GM13977 (cell line): ENCODE measurements around the gene BCAS3.

ENCODE experiments used
- DNase-seq: peaks from one replicate; pipeline ENCODE4 v3.0.0; 2012; ENCODE audit warnings: low spot score
- CTCF ChIP-seq: IDR thresholded peaks from 2 replicates; pipeline ENCODE4 v1.5.1; 2012; ENCODE audit warnings: mild to moderate bottlenecking, control low read depth; ENCODE audit not compliant: insufficient read depth; ENCODE audit errors: extremely low read depth, missing control alignments
- in situ Hi-C: fragments of 300-500 bp; cut with MboI; formaldehyde crosslinking; loops from one replicate; pipeline ENCODE4 v1.12.0; 2022; ENCODE audit warnings: low sequenced_read_pairs, low pct_unique_long_range_greater_than_20kb, mixed read lengths, inconsistent platforms; ENCODE audit not compliant: unreplicated experiment

BCAS3 gene

GRCh38 chr17:61285526-61286320, 608.1 kb downstream of the BCAS3 start:
- no peak for DNase-seq
- no peak for TF ChIP-seq CTCF
- in situ Hi-C loops, result no loop called here

- no peak for TF ChIP-seq CTCF
- in situ Hi-C loops, result no loop called here
- DNase-seq, result no peak
These were observed 608.8 kb downstream of the BCAS3 start for GRCh38 chr17:61286449-61286848.

- no peak for DNase-seq
- TF ChIP-seq CTCF, result no peak
- in situ Hi-C loops, result no loop called here
These were observed 612.0 kb downstream of the BCAS3 start for GRCh38 chr17:61289408-61290385.

- DNase-seq, result no peak
- no peak for TF ChIP-seq CTCF
- in situ Hi-C loops, result no loop called here
These were observed 614.0 kb downstream of the BCAS3 start for GRCh38 chr17:61291451-61292285.

- no peak for DNase-seq
- in situ Hi-C loops, result no loop called here
- no peak for TF ChIP-seq CTCF
These were observed 616.6 kb downstream of the BCAS3 start for GRCh38 chr17:61294286-61294685.

- no peak for TF ChIP-seq CTCF
- in situ Hi-C loops, result no loop called here
- DNase-seq, result no peak
These were observed 617.1 kb downstream of the BCAS3 start for GRCh38 chr17:61294777-61295176.
